ENCODE measurements around the gene LSAMP.

- TF ChIP-seq, protein P1, sequence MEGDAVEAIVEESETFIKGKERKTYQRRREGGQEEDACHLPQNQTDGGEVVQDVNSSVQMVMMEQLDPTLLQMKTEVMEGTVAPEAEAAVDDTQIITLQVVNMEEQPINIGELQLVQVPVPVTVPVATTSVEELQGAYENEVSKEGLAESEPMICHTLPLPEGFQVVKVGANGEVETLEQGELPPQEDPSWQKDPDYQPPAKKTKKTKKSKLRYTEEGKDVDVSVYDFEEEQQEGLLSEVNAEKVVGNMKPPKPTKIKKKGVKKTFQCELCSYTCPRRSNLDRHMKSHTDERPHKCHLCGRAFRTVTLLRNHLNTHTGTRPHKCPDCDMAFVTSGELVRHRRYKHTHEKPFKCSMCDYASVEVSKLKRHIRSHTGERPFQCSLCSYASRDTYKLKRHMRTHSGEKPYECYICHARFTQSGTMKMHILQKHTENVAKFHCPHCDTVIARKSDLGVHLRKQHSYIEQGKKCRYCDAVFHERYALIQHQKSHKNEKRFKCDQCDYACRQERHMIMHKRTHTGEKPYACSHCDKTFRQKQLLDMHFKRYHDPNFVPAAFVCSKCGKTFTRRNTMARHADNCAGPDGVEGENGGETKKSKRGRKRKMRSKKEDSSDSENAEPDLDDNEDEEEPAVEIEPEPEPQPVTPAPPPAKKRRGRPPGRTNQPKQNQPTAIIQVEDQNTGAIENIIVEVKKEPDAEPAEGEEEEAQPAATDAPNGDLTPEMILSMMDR (tag by site-specific recombination; IDR thresholded peaks at IDR 0.05) = no peak
- TF ChIP-seq, protein P2, sequence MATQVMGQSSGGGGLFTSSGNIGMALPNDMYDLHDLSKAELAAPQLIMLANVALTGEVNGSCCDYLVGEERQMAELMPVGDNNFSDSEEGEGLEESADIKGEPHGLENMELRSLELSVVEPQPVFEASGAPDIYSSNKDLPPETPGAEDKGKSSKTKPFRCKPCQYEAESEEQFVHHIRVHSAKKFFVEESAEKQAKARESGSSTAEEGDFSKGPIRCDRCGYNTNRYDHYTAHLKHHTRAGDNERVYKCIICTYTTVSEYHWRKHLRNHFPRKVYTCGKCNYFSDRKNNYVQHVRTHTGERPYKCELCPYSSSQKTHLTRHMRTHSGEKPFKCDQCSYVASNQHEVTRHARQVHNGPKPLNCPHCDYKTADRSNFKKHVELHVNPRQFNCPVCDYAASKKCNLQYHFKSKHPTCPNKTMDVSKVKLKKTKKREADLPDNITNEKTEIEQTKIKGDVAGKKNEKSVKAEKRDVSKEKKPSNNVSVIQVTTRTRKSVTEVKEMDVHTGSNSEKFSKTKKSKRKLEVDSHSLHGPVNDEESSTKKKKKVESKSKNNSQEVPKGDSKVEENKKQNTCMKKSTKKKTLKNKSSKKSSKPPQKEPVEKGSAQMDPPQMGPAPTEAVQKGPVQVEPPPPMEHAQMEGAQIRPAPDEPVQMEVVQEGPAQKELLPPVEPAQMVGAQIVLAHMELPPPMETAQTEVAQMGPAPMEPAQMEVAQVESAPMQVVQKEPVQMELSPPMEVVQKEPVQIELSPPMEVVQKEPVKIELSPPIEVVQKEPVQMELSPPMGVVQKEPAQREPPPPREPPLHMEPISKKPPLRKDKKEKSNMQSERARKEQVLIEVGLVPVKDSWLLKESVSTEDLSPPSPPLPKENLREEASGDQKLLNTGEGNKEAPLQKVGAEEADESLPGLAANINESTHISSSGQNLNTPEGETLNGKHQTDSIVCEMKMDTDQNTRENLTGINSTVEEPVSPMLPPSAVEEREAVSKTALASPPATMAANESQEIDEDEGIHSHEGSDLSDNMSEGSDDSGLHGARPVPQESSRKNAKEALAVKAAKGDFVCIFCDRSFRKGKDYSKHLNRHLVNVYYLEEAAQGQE (tag by site-specific recombination; IDR thresholded peaks at IDR 0.05) = no peak
- TF ChIP-seq ZNF610 (tag by site-specific recombination; IDR thresholded peaks at IDR 0.05; ENCODE audit: borderline replicate concordance) = no peak
- no peak for TF ChIP-seq ZNF133 (tag by site-specific recombination; IDR thresholded peaks at IDR 0.05)
- TF ChIP-seq YY1 (tag by site-specific recombination; IDR thresholded peaks at IDR 0.05) = no peak
- TF ChIP-seq MEIS1 (CRISPR knock-in tag; IDR thresholded peaks at IDR 0.05; ENCODE audit: borderline replicate concordance) = no peak
- TF ChIP-seq, protein P3, sequence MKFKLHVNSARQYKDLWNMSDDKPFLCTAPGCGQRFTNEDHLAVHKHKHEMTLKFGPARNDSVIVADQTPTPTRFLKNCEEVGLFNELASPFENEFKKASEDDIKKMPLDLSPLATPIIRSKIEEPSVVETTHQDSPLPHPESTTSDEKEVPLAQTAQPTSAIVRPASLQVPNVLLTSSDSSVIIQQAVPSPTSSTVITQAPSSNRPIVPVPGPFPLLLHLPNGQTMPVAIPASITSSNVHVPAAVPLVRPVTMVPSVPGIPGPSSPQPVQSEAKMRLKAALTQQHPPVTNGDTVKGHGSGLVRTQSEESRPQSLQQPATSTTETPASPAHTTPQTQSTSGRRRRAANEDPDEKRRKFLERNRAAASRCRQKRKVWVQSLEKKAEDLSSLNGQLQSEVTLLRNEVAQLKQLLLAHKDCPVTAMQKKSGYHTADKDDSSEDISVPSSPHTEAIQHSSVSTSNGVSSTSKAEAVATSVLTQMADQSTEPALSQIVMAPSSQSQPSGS (tag by site-specific recombination; IDR thresholded peaks at IDR 0.05; ENCODE audit: low read depth) = no peak
- TF ChIP-seq ZSCAN16 (tag by site-specific recombination; IDR thresholded peaks at IDR 0.05) = no peak
Measured at GRCh38 chr3:116030131-116030850, 415.0 kb downstream of the LSAMP start.
